H1 (cell line): ENCODE results near the gene TMEM97. TPM values are rescaled to one million over a fixed set of nuclear protein-coding genes. Genes with fewer than 3 reads are reported as not detected.

Experiments used
- BRCA1 ChIP-seq: IDR thresholded peaks from 2 replicates; pipeline ENCODE4 v1.6.1; 2012; ENCODE audit warnings: low read depth, low read length, improper control_type of control experiment
- RXRA ChIP-seq: IDR thresholded peaks from 2 replicates; pipeline ENCODE4 v1.6.1; 2011; ENCODE audit warnings: low read depth, mild to moderate bottlenecking, low read length, moderate library complexity; ENCODE audit not compliant: insufficient read depth
- polyA plus RNA-seq, 7 experiments: library from polyadenylated mRNA; depleted of rRNA in 3 of 7; stranded (reverse) in 5 of 7; unstranded in 2 of 7; fragments of >200 nt in 5 of 7; fragments of 200-250 nt in 2 of 7; gene quantifications; 1 replicate in 5 of 7; 2 replicates in 1 of 7; 4 replicates in 1 of 7; pipeline versions ENCODE4 v1.2.1 to v1.2.3, GENCODE V29; 2011 to 2013; ENCODE audit warnings: missing spikeins in 2 of 7, mixed read lengths in 2 of 7
- total RNA-seq: library from RNA; stranded (reverse); fragmentation: NEBNext Ultra II Directional; extraction: Animal tissue kit (Norgen Biotek cat#: 25700); gene quantifications from 2 replicates; pipeline ENCODE4 v1.2.1, GENCODE V29; 2021
- TF ChIP-seq, protein P1 (sequence below), 3 experiments: IDR thresholded peaks; 1 replicate in 2 of 3; 2 replicates in 1 of 3; pipeline versions ENCODE4 v1.5.1 to v1.6.1; 2011; ENCODE audit warnings: low read length in 3 of 3, mild to moderate bottlenecking in 3 of 3, inconsistent platforms in 2 of 3, low read depth in 1 of 3, moderate library complexity in 1 of 3; ENCODE audit not compliant: insufficient read depth in 1 of 3; ENCODE audit errors: control extremely low read depth in 1 of 3

Gene TMEM97
- total and polyA plus RNA-seq, 2 of the 8 experiments (the other 6 are each of a cell fraction or from before 2014, with no cell fraction given) = 126 to 130 TPM

DNA sequence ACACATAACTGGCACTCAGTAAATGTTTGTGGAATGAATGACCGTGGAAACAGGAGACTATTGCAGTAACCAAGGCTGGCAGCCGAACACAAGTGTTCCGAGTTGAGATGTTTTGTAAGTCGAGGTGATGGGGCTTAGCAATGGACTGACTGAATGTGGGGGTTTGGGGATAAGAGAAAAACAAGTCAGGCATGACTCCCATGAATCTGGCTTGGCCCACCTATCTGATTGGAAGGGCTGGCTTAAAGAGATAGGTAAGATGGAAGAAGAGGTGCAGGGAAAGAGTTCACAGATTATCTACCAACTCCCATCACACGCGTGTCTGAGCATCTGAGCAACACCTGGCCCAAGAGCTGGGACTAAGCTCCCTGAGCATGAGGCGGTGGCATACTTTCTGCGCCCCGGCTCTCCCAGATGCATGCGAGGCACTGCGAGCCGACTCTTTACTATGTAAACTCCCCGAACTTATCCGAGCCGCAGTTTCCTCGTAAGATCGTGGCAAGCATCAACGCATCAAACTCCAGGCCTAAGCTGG lies 15.7 kb downstream of the TMEM97 start (continued):
- TF ChIP-seq, protein P1, sequence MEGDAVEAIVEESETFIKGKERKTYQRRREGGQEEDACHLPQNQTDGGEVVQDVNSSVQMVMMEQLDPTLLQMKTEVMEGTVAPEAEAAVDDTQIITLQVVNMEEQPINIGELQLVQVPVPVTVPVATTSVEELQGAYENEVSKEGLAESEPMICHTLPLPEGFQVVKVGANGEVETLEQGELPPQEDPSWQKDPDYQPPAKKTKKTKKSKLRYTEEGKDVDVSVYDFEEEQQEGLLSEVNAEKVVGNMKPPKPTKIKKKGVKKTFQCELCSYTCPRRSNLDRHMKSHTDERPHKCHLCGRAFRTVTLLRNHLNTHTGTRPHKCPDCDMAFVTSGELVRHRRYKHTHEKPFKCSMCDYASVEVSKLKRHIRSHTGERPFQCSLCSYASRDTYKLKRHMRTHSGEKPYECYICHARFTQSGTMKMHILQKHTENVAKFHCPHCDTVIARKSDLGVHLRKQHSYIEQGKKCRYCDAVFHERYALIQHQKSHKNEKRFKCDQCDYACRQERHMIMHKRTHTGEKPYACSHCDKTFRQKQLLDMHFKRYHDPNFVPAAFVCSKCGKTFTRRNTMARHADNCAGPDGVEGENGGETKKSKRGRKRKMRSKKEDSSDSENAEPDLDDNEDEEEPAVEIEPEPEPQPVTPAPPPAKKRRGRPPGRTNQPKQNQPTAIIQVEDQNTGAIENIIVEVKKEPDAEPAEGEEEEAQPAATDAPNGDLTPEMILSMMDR (IDR thresholded peaks at IDR 0.05; ENCODE audit: control extremely low read depth in 1 of 3, insufficient read depth in 1 of 3, low read depth in 1 of 3, low read length in 3 of 3) = no peak
- TF ChIP-seq RXRA = no peak
- no peak for TF ChIP-seq BRCA1
